Effector memory CD4-positive, alpha-beta T cell (primary cell): Measurements from ENCODE around the gene C3orf20.
"Not testable (repeated sequence)": the region's sequence is repeated elsewhere in the genome, so short reads cannot be mapped to it uniquely, and the experiment has no call there.

Experiments
- DNase-seq, 3 donors: peaks; one replicate each; pipeline ENCODE4 v3.0.0-alpha.2; 2020
- H3K27ac ChIP-seq: 2 replicates; pipeline ENCODE4 v1.7.0; 2013; ENCODE audit warnings: mild to moderate bottlenecking, low read length, moderate library complexity; ENCODE audit not compliant: insufficient read depth, poor library complexity, severe bottlenecking
- H3K27me3 ChIP-seq: replicated peaks from 2 replicates; pipeline ENCODE4 v1.7.0; 2013; ENCODE audit warnings: mild to moderate bottlenecking, low read length; ENCODE audit not compliant: insufficient read depth, control insufficient read depth, poor library complexity, severe bottlenecking
- H3K36me3 ChIP-seq: 2 replicates; pipeline ENCODE4 v1.7.0; 2013; ENCODE audit warnings: mild to moderate bottlenecking, low read length, moderate library complexity; ENCODE audit not compliant: control insufficient read depth, insufficient read depth
- H3K4me1 ChIP-seq: 2 replicates; pipeline ENCODE4 v1.7.0; 2013; ENCODE audit warnings: low read length, mild to moderate bottlenecking; ENCODE audit not compliant: control insufficient read depth, insufficient read depth, poor library complexity, severe bottlenecking
- H3K4me3 ChIP-seq: 2 replicates; pipeline ENCODE4 v1.7.0; 2013; ENCODE audit warnings: low read length, low read depth, mild to moderate bottlenecking; ENCODE audit not compliant: insufficient read depth, poor library complexity, severe bottlenecking
- H3K9me3 ChIP-seq: 2 replicates; pipeline ENCODE4 v1.7.0; 2013; ENCODE audit warnings: mild to moderate bottlenecking, low read length, moderate library complexity; ENCODE audit not compliant: control insufficient read depth

Gene C3orf20

DNA sequence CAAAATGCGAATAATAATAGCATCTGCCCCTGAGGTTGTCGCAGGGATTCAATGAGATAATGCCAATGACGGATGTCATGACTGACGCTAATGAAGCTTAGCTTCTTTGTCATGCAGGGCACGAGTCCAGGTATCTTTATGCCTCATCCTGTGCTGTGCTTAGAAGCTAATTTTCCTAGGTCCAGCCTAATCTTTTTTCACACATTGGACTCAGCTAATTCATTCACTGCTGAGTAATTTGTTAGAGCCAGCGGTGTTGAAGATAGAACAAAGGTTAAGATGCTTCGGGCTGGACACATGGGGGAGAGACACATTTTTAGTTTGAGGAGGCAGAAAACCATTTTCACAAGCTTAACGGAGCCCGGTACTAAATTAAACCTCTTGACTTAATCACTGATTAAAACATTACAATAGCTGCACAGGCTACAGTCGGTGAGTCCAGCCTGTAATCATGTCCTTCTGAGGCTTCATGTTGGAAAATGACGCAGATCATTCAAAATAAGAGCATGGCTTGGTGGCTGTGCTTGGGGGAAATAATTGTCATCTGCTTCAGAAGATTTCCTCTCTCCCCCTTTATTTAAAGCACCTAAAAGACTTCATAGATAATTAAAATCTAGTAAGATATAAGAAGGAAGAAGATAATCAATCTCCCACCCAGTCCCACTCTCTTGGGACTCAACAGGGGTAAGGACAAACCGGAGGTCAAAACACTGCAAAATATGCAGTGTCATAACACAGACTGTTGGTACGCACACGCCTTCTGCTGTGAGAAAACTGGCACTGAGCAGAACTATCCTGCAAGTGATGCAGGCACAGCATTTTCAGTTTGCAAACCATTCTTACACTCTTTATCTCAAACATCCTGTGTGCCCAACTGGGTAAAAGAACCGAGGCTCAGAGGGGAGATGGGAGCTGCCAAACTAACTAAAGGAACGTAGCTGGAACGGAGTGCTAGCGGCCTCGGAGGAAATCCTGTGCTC, 26.7 kb upstream of the C3orf20 start:
- no peaks in the 10 kb centered on the region for H3K36me3 ChIP-seq
- H3K27me3 ChIP-seq, result no peaks in the 10 kb centered on the region
- peaks cover 12% of the 10 kb centered on the region for H3K4me1 ChIP-seq
- no peak overlapping the region for H3K27ac ChIP-seq
- no peak overlapping the region for H3K4me3 ChIP-seq
- H3K9me3 ChIP-seq, result no peaks in the 10 kb centered on the region
- DNase-seq, result no peak

DNA sequence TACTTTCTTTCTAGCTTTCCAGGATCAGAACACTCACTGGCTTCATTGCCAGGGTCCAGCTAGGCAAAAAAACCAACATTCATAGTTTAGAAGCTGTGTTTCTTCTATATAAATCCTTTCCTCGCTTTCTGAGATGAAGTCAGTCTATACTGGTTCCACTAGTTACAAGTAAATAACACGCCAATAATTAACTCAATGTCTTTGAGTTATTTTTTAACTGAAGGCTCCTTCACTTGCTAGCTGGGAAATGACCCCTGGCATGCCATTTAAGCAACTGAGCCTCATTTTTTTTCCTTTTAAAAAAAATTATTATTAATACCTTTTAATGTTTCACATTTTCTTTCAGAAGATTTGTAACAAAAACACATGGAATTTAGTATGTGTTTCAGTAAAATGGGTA, 25.5 kb upstream of the C3orf20 start:
- H3K36me3 ChIP-seq, result no peaks in the 10 kb centered on the region
- no peaks in the 10 kb centered on the region for H3K9me3 ChIP-seq
- no peak overlapping the region for H3K4me3 ChIP-seq
- no peak for DNase-seq
- no peak overlapping the region for H3K27ac ChIP-seq
- peaks cover 19% of the 10 kb centered on the region for H3K4me1 ChIP-seq
- H3K27me3 ChIP-seq, result no peaks in the 10 kb centered on the region

DNA sequence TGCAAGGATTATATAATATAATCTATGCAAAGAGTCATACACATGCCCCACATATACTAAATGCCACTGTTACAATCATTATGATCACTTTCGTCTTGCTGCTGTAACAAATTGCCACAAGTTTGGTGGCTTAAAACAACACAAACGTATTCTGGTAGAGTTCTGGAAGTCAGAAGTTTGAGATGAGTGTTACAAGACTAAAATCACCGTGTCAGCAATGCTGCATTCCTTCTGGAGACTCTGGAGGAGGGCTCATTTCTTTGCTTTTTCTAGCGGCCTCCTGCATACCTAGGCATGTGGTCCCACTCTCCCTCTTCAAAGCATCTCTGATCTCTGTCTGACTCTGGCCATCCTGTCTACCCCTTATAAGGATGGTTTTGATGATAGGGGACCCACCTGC, 24.7 kb upstream of the C3orf20 start:
- peaks cover 19% of the 10 kb centered on the region for H3K4me1 ChIP-seq
- H3K27me3 ChIP-seq, result no peaks in the 10 kb centered on the region
- H3K36me3 ChIP-seq, result peaks cover 6% of the 10 kb centered on the region
- H3K27ac ChIP-seq, result no peak overlapping the region
- no peak overlapping the region for H3K4me3 ChIP-seq
- no peak for DNase-seq
- no peaks in the 10 kb centered on the region for H3K9me3 ChIP-seq

DNA sequence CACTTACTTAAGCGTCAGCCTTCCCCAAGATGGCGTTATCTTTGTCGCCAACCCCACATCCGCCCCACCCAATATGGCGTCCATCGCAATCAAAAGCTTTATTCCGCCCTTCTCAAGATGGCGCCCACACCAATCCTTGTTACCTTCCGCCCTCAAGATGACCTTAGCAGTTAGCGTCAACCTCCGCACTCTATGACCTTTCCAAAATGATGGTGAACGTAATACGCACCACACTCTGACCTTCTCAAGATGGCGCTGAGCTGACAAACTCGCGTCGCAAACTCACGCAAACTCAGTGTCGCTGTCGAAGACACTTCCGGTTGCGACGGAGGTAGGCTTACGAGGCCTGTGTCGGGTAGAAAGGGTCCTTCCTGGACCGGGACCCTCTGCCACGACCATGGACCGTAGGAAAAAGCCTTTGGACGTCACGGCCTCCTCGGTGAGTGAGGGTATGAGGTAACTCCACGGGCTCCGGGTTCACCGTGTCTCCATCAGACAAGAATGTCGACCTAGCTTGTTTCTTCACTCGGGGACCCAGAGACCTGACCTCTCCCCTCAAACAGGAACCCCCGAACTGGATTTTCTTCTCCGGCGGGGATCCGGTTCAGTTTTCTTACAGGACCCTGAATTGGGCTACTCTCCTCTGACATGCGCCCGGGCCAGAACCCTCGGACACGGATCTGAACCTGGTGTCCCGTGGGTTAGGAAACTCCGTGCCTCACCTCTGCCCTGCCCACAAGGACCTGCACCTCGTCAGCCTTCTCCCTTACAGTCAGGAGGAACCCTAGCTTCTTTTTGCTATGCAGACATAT, 23.3 kb upstream of the C3orf20 start, which contains the start of gene CCDC174:
TSS of gene CCDC174 (plus strand) at position 323 of the 812 bp plus-strand sequence. CDS start at position 398, 75 bp downstream.
- peak; percentile 89 to 95 (median 93) for DNase-seq
- H3K4me3 ChIP-seq, result peak within 1 kb of the TSS; percentile 88

GRCh38 chr3:14652360-14652907, 22.5 kb upstream of the C3orf20 start:
- Histone ChIP-seq H3K27ac (peak overlapping the region; percentile 97), H3K4me1 (peaks cover 19% of the 10 kb centered on the region), H3K4me3 (peak overlapping the region; percentile 88), H3K36me3 (peaks cover 26% of the 10 kb centered on the region)
- H3K9me3 ChIP-seq, H3K27me3 ChIP-seq, DNase-seq: not testable (repeated sequence)

More for the DNA sequence above, 23.3 kb upstream of the C3orf20 start, which contains the start of gene CCDC174:
- Histone ChIP-seq H3K27me3 (no peaks in the 10 kb centered on the region), H3K9me3 (no peaks in the 10 kb centered on the region), H3K4me1 (peaks cover 19% of the 10 kb centered on the region), H3K36me3 (peaks cover 19% of the 10 kb centered on the region), H3K27ac (peak within 1 kb of the TSS; percentile 97)

- H3K27me3 ChIP-seq, result no peaks in the 10 kb centered on the region
- no peak overlapping the region for H3K27ac ChIP-seq
- H3K9me3 ChIP-seq, result no peaks in the 10 kb centered on the region
- DNase-seq, result no peak
- H3K4me3 ChIP-seq, result no peak overlapping the region
- peaks cover 13% of the 10 kb centered on the region for H3K4me1 ChIP-seq
- H3K36me3 ChIP-seq, result peaks cover 76% of the 10 kb centered on the region
These were observed 17.4 kb upstream of the C3orf20 start for GRCh38 chr3:14657579-14657978.

DNA sequence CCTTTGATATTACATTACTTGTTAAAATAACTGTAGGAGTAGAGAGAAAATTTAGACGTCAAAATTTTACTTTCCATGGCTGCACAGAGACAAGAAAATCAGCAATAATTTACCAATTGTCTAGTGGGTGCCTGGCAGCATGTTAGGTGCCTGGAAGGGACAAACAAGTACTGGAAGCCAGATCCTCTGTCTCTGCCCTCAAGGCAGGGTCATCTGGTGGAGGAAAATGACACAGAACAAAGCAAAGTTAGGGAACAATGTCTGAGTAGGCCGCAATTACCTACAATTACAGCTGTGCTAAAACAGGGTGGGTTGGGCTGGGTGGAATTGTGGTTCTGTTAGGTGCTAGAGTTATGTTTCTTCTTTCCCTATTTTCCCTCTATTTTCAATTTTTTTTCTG, 16.0 kb upstream of the C3orf20 start:
- Histone ChIP-seq H3K4me3 (no peak overlapping the region), H3K27ac (no peak overlapping the region), H3K27me3 (no peaks in the 10 kb centered on the region), H3K9me3 (no peaks in the 10 kb centered on the region), H3K4me1 (peaks cover under 1% of the 10 kb centered on the region), H3K36me3 (peaks cover 90% of the 10 kb centered on the region)
- DNase-seq, result no peak

DNA sequence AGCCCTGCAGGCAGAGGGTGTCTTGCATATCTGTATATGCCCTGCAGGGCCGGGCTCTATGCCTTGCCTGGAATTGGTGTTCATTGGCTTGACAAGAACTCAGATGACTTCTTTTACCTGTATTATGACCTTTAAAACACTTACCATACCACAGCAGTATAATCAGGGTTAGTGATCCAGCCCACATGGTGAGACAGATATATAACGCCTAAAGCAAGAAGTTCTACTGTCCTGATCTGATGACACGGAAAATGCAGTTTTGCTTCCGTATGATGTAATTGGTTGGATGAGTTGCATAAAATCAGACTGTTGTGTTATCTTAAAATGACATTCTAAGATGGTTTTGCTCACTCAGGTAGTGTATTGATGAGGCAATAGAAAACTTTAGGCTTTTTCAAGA, 14.0 kb upstream of the C3orf20 start:
- Histone ChIP-seq H3K9me3 (no peaks in the 10 kb centered on the region), H3K4me1 (no peaks in the 10 kb centered on the region), H3K27ac (no peak overlapping the region), H3K36me3 (peaks cover 98% of the 10 kb centered on the region), H3K4me3 (no peak overlapping the region), H3K27me3 (no peaks in the 10 kb centered on the region)
- no peak for DNase-seq

DNA sequence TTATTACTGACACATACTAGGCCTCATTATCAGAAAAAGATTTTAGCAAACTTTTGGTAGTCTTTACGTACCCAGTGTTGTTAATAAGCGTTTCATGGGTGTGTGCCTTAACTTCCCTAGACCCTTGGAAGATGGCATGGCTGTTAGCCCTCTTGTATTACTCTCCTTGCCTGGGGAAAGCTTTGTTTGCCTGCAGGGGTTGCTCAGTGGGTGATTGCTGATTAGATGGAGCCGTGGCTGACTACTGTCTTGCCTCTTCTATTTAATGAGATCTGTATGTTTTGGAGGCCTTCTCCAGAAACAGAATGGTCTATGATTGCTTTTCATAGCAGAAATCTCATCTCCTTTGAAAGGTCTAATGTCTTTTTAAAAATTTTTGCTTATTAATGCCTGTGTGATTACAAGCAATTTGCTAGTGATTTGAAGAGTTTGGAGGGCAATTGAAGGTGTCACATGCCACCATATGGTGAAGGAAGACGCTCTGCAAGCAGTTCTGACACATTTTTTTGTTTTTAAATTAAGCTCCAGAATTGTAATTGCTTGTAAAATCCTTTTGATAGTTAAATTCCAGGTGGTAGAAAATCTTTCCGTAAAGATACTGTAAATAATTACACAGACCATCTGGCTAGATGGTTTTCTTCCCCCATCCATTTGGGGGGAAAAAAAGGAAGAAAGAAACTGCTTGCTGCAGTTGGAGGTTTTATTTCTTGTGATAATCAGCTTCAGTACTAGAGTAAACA, 11.4 kb upstream of the C3orf20 start:
- Histone ChIP-seq H3K36me3 (peaks cover 96% of the 10 kb centered on the region), H3K4me1 (no peaks in the 10 kb centered on the region), H3K9me3 (no peaks in the 10 kb centered on the region), H3K27ac (no peak overlapping the region), H3K27me3 (no peaks in the 10 kb centered on the region), H3K4me3 (no peak overlapping the region)
- DNase-seq, result no peak
